SK-N-SH (cell line): ENCODE results near the gene PLCB1.

Source experiments
- CTCF ChIP-seq: fragments of 200-600 bp; sonication (generic); IDR thresholded peaks from 2 replicates; pipeline ENCODE4 v1.6.1; 2017; ENCODE audit warnings: antibody characterized with exemption, mild to moderate bottlenecking, moderate library complexity
- MXI1 ChIP-seq: IDR thresholded peaks from 2 replicates; pipeline ENCODE4 v1.6.1; 2012; ENCODE audit warnings: mild to moderate bottlenecking, low read depth, low read length, improper control_type of control experiment
- TF ChIP-seq, protein P1 (sequence below): IDR thresholded peaks from 2 replicates; pipeline ENCODE4 v1.6.1; 2012; ENCODE audit warnings: mild to moderate bottlenecking, low read depth, low read length, moderate library complexity

- TF ChIP-seq, protein P1, sequence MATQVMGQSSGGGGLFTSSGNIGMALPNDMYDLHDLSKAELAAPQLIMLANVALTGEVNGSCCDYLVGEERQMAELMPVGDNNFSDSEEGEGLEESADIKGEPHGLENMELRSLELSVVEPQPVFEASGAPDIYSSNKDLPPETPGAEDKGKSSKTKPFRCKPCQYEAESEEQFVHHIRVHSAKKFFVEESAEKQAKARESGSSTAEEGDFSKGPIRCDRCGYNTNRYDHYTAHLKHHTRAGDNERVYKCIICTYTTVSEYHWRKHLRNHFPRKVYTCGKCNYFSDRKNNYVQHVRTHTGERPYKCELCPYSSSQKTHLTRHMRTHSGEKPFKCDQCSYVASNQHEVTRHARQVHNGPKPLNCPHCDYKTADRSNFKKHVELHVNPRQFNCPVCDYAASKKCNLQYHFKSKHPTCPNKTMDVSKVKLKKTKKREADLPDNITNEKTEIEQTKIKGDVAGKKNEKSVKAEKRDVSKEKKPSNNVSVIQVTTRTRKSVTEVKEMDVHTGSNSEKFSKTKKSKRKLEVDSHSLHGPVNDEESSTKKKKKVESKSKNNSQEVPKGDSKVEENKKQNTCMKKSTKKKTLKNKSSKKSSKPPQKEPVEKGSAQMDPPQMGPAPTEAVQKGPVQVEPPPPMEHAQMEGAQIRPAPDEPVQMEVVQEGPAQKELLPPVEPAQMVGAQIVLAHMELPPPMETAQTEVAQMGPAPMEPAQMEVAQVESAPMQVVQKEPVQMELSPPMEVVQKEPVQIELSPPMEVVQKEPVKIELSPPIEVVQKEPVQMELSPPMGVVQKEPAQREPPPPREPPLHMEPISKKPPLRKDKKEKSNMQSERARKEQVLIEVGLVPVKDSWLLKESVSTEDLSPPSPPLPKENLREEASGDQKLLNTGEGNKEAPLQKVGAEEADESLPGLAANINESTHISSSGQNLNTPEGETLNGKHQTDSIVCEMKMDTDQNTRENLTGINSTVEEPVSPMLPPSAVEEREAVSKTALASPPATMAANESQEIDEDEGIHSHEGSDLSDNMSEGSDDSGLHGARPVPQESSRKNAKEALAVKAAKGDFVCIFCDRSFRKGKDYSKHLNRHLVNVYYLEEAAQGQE = no peak
- TF ChIP-seq CTCF (no peak), MXI1 (no peak)
These were observed 648.8 kb downstream of the PLCB1 start for GRCh38 chr20:8780915-8781314.
